Glomerular visceral epithelial cell (primary cell): ENCODE results near the gene PPP2R3A.
"Not testable (repeated sequence)": the region's sequence is repeated elsewhere in the genome, so short reads cannot be mapped to it uniquely, and the experiment has no call there.

Experiments used
- DNase-seq: peaks from one replicate; pipeline ENCODE4 v3.0.0-alpha.2; 2016; ENCODE audit errors: extremely low spot score

PPP2R3A gene

DNA sequence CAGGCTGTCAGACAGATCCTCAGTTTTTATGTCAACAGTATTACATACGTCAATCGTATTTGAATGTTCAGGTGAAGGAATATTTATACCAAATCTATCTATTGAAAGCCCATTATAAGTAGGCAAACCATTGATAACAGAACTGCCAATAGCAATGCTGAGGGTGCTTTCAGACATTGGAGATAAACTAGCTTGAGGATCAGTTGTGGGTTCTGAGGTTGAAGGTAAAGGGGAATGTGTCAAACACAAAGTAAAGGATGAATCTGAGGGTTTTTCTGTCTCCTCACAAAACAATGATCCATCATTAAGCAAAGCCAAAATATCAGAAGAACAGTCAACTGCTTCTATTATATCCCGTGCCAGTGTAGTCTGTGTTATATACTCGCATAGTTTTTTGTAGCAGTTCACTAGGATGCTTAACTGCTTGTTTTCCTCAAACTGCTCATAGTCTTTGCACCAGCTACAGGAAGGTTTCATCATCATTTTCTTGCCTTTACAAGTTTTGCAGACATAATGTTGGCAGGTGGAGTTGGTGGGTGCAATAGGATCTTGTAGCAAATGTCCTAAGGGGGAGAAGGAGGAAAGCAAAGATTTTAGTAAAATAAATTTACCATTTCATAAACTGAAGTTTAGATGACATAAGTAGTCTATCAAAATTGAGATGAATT lies 186.8 kb downstream of the PPP2R3A start:
- DNase-seq = no peak

DNA sequence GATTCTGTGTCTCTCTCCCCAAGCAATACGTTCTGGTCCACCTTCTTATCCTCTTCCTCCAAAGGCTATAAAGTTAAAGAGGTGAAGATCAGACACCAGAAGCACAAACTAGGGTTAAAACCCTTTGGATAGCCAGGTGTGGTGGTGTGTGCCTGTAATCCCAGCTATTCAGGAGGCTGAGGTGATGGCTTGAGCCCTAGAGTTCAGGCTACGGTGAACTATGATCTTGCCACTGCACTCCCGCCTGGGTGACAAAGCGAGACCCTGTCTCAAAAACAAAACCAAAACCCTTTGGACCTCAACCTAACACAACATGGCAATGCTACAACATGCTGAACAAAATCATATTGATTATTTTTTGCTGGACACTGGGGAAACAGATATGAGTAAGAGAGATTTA lies 187.4 kb downstream of the PPP2R3A start:
- DNase-seq = no peak

DNA sequence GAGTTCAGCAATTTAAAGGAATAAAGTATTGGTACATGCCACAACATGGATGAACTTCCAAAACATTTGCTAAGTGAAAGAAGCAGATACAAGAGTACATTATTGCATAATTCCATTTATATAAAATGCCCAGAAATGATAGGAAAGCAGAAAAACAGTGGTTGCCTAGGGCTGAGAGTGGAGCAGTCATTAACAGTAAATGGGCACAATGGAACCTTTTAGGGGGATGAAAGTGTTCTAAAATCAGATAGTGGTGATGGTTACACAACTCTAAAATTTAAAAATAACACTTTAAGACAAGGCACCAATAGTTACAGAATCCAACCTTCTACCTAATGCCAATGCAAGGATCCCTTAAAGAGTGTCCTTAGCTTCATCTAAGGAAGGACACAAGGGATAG lies 196.0 kb downstream of the PPP2R3A start:
- DNase-seq = no peak

GRCh38 chr3:136162322-136162721 lies 196.8 kb downstream of the PPP2R3A start:
- no peak for DNase-seq

GRCh38 chr3:136163607-136164006 lies 198.1 kb downstream of the PPP2R3A start:
- not testable (repeated sequence) for DNase-seq

DNA sequence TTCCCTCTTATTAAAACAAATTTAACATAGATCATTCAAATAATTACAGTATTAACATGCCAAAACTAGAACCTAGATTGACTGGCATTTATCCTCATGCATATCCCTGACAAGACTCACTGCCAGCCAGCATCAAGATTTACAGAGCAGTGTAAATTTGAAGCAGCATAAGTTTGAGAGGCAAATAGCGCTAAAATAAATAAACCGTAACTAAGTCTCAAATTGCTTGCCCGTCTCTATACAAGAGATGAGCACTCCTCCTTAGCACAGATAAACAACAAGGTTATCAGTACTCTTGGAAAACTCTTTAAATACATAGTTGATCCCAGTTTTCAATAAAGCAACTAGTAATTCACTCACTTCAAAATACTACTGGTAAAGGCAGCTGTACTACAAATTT lies 201.0 kb downstream of the PPP2R3A start:
- no peak for DNase-seq

- DNase-seq = not testable (repeated sequence)
Observed at GRCh38 chr3:136168236-136168635, 202.7 kb downstream of the PPP2R3A start.

- peak; percentile 34 for DNase-seq
Observed at GRCh38 chr3:136171097-136171542, 205.6 kb downstream of the PPP2R3A start.

GRCh38 chr3:136173939-136174490 lies 208.5 kb downstream of the PPP2R3A start:
- DNase-seq = no peak

DNA sequence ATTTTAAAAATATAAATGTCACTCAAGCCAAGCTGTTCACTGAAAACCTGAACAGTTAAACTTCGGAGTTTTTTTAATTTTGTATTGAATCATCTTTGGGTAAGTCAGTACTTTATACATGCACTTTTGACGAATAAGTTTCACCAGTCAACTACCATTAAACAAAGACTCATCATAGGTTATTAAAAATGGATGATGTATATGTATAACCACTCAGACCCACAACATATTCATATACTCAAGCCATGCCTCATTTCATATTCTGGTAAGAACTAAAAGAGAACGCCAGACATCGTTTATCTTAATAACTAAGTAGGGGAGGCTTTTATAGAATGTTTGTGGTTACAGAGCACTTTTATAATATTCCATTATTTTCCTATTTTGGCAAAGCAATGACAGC lies 212.3 kb downstream of the PPP2R3A start:
- no peak for DNase-seq

- no peak for DNase-seq
Observed at GRCh38 chr3:136181741-136182140, 216.2 kb downstream of the PPP2R3A start.

GRCh38 chr3:136184703-136185102 lies 219.2 kb downstream of the PPP2R3A start:
- DNase-seq = no peak

- no peak for DNase-seq
Observed at GRCh38 chr3:136186344-136186743, 220.8 kb downstream of the PPP2R3A start.

DNA sequence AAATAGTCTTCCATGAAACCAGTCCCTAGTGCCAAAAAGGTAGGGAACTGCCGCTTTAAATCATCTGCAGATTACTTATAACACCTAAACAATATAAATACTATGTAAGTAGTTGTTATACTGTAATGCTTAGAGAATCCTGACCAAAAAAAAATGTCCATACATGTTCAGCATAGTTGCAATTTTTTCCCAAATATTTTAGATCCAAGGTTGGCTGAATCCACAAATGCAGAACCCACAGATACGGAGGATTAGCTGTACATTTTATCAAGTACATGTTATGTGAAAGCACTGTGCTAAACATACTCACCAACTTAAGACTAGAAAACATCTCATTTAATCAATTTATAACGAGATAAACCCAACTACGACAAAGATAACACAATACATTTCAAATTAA lies 221.3 kb downstream of the PPP2R3A start:
- no peak for DNase-seq

GRCh38 chr3:136187868-136188267 lies 222.3 kb downstream of the PPP2R3A start:
- no peak for DNase-seq

GRCh38 chr3:136189043-136189442 lies 223.5 kb downstream of the PPP2R3A start:
- DNase-seq = no peak

GRCh38 chr3:136189859-136190617 lies 224.5 kb downstream of the PPP2R3A start:
- DNase-seq = no peak

GRCh38 chr3:136192195-136192594 lies 226.7 kb downstream of the PPP2R3A start:
- DNase-seq = not testable (repeated sequence)

DNA sequence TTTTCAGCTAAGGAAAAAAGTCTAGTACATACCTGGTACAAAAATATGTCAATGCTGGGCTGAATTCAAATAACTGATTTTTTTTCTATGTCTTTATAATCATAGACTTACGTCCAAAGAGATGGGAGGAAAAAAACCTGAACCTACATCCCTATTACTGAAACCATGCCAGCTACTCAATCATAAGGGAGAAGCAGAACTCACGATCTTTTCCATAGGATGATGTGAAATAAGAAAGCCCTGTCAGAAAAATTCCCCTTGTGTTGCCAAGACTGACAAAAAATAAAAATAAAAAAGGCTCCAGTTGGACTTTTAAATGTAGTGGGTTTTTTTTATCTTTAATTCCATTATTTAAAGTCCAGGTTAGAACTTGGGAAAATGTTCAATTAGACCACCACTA lies 227.3 kb downstream of the PPP2R3A start:
- DNase-seq = no peak

GRCh38 chr3:136193278-136194054 lies 227.9 kb downstream of the PPP2R3A start:
- DNase-seq = peak; percentile 20

DNA sequence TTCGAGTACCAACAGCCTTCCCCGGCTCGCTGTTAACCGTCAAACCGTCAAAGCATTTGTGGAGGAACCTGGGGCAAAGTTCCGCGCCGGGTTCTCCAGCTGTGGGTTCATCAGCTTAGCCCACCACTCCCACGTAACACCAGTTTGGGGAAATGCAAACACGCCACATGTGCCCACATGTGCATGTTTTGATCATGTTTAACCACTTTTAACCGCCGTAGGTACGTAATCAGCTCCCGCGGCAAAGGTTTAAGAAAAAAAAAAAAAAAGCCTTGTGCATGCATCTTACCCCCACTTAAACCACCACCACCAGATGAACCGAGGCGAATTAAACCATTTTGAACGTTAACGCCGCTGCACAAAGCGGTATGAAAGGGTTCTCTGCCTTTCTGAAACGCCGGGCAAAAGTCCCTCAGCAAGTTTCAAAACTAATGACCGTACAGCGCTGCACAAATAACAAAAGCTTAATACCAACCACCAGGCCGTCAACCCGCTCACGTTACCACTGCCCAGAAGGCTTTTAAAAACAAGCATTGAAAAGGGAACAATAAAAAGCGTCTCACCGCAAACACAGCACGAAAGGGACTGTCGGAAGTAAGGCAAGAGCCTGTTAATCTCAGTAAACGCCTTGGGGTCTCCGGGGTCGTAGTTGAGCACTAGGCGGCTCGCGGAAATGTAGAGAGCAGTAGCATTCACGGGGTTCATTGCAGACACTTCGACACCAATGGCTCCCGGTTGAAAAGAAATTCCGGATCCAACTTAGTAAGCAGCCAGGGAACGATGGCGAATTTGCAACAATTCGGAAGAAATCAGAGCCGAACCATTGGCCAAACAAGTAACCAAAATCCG lies 229.1 kb downstream of the PPP2R3A start:
- DNase-seq = peak; percentile 25
